Stomach (tissue), 9 donors: ENCODE measurements around the gene IGSF8. TPM values are rescaled to one million over a fixed set of nuclear protein-coding genes. Genes with fewer than 3 reads are reported as not detected.
A peak's percentile ranks its signal among the peaks of the same experiment; 100 is the strongest.

Source experiments
- DNase-seq, 2 donors: peaks; one replicate each; pipeline versions ENCODE4 v3.0.0 to v3.0.0-alpha.2; 2013 to 2019
- H3K27ac ChIP-seq, 5 donors: fragments of 200-600 bp in 4 of 5; sonication (generic) in 4 of 5; one replicate each; pipeline ENCODE4 v1.5.1; 2013 to 2019; ENCODE audit warnings: mild to moderate bottlenecking in 1 of 5, moderate library complexity in 1 of 5
- H3K27me3 ChIP-seq, 3 donors: fragments of 200-600 bp; sonication (generic); one replicate each; pipeline ENCODE4 v1.5.1; 2017 to 2019; ENCODE audit warnings: mixed run types in 1 of 3
- H3K36me3 ChIP-seq, 4 donors: fragments of 200-600 bp; sonication (generic); 1 replicate in 3 of 4; 2 replicates in 1 of 4; pipeline ENCODE4 v1.5.1; 2016 to 2019
- H3K4me1 ChIP-seq, 4 donors: fragments of 200-600 bp; sonication (generic); one replicate each; pipeline ENCODE4 v1.5.1; 2016 to 2019
- H3K4me3 ChIP-seq, 4 donors: fragments of 200-600 bp; sonication (generic) in 3 of 4; one replicate each; pipeline ENCODE4 v1.5.1; 2016 to 2019; ENCODE audit warnings: mild to moderate bottlenecking in 1 of 4
- H3K9me3 ChIP-seq, 4 donors: fragments of 200-600 bp; sonication (generic); one replicate each; pipeline ENCODE4 v1.5.1; 2016 to 2019
- CTCF ChIP-seq, 7 experiments: fragments of 450-650 bp in 4 of 7; fragments of 200-600 bp in 3 of 7; sonication (generic) in 3 of 7; IDR thresholded peaks; one replicate each; pipeline ENCODE4 v1.5.1; 2016 to 2019; ENCODE audit warnings: antibody characterized with exemption in 7 of 7, control low read depth in 2 of 7, mild to moderate bottlenecking in 1 of 7
- EP300 ChIP-seq: sonication (generic); formaldehyde crosslinking; IDR thresholded peaks from one replicate; pipeline ENCODE4 v1.6.1; 2017; ENCODE audit warnings: antibody characterized with exemption
- POLR2A ChIP-seq, 4 donors: fragments of 450-650 bp; IDR thresholded peaks; one replicate each; pipeline ENCODE4 v1.6.1; 2016; ENCODE audit warnings: antibody characterized with exemption in 4 of 4, control low read depth in 2 of 4, mild to moderate bottlenecking in 1 of 4, moderate library complexity in 1 of 4
- POLR2AphosphoS5 ChIP-seq, 3 donors: sonication (generic); formaldehyde crosslinking; IDR thresholded peaks; one replicate each; pipeline ENCODE4 v1.6.1; 2016; ENCODE audit warnings: antibody characterized with exemption in 3 of 3
- WGBS, 5 donors: extraction: QIAGEN DNeasy Blood & Tissue Kit in 3 of 5; methylation state at CpG; one replicate each; pipeline versions ENCODE4 v1.1.5 to v1.1.7; 2013 to 2018; 5-methylcytosine and 5-hydroxymethylcytosine counted together
- intact Hi-C: fragments of 100-400 bp; cut with DNase I; formaldehyde crosslinking; loops from one replicate; pipeline ENCODE4 v1.15.1; 2023; ENCODE audit warnings: low total_unique reads
- polyA plus RNA-seq, 3 donors: library from polyadenylated mRNA; stranded (reverse); fragments of 200-250 nt; gene quantifications; one replicate each; pipeline ENCODE4 v1.2.3, GENCODE V29; 2013
- total RNA-seq, 5 donors: library from RNA; depleted of rRNA; stranded (reverse); fragments of >200 nt; gene quantifications; one replicate each; pipeline versions ENCODE4 v1.1.0 to v1.2.3, GENCODE V29; 2014 to 2016
- donor health status: healthy with polysubstance abuse.
- donor health status: Bipolar disorder and iron deficiency.
- donor health status: healthy.

IGSF8 gene
- total and polyA plus RNA-seq, 8 donors: 4.7 to 65.2 (median 14.8) TPM

- peaks cover 9 to 23% (median 13%) of the 10 kb centered on the region in 4 donors for H3K4me1 ChIP-seq
- intact Hi-C loops: loop anchor here (5.0 kb wide), 1 partner anchor 34 kb away; no protein-coding TSS in a partner anchor
Measured at GRCh38 chr1:160081261-160081936, 17.0 kb downstream of the IGSF8 start, which contains the start of gene KCNJ9. Gene KCNJ9, plus strand, starts transcription at chr1:160081538. Its CDS starts 2,493 bp downstream, at chr1:160084031.

GRCh38 chr1:160080381-160081100, 17.9 kb downstream of the IGSF8 start:
- no peaks in the 10 kb centered on the region for H3K36me3 ChIP-seq
- no peak for DNase-seq
- intact Hi-C loops: loop anchor here (5.0 kb wide), 1 partner anchor 33 kb away; no protein-coding TSS in a partner anchor
- peaks cover 7 to 80% (median 42%) of the 10 kb centered on the region in 3 donors for H3K27me3 ChIP-seq
- peaks cover 9 to 23% (median 12%) of the 10 kb centered on the region in 4 donors for H3K4me1 ChIP-seq
- H3K9me3 ChIP-seq: no peaks in the 10 kb centered on the region
- TF ChIP-seq EP300: no peak
- TF ChIP-seq POLR2AphosphoS5 (IDR thresholded peaks at IDR 0.05): no peak
- no peak for TF ChIP-seq POLR2A (IDR thresholded peaks at IDR 0.05)
- TF ChIP-seq CTCF (IDR thresholded peaks at IDR 0.05): no peak
- H3K27ac ChIP-seq: no peak overlapping the region
- 49 to 57% (median 53%) methylated on average over 6 of the region's 6 CpGs for WGBS, 5 donors
- no peak overlapping the region for H3K4me3 ChIP-seq

More at GRCh38 chr1:160081261-160081936, 17.0 kb downstream of the IGSF8 start, which contains the start of gene KCNJ9:
- peak in 1 of 2 donors; percentile 54 for DNase-seq
- H3K4me3 ChIP-seq: no peak within 1 kb of the TSS
- no peaks in the 10 kb centered on the region for H3K36me3 ChIP-seq
- H3K27me3 ChIP-seq: peaks cover 7 to 74% (median 42%) of the 10 kb centered on the region in 3 donors
- 15 to 23% (median 19%) methylated on average over 7 to 14 of the region's 14 CpGs for WGBS, 5 donors
- no peak within 1 kb of the TSS for H3K27ac ChIP-seq
- TF ChIP-seq POLR2AphosphoS5 (IDR thresholded peaks at IDR 0.05): no peak
- TF ChIP-seq POLR2A (IDR thresholded peaks at IDR 0.05): no peak
- TF ChIP-seq EP300: no peak
- no peak for TF ChIP-seq CTCF (IDR thresholded peaks at IDR 0.05)
- H3K9me3 ChIP-seq: no peaks in the 10 kb centered on the region

- Histone ChIP-seq H3K9me3 (no peaks in the 10 kb centered on the region), H3K27me3 (peaks cover 7 to 75% (median 41%) of the 10 kb centered on the region in 3 donors), H3K4me3 (no peak overlapping the region), H3K4me1 (peaks cover 9 to 22% (median 10%) of the 10 kb centered on the region in 4 donors), H3K36me3 (no peaks in the 10 kb centered on the region), H3K27ac (no peak overlapping the region)
- intact Hi-C loops: no loop called here
- 67 to 72% (median 68%) methylated on average over 4 of the region's 4 CpGs for WGBS, 5 donors
- no peak for TF ChIP-seq EP300
- TF ChIP-seq CTCF (IDR thresholded peaks at IDR 0.05): no peak
- no peak for TF ChIP-seq POLR2A (IDR thresholded peaks at IDR 0.05)
- no peak for TF ChIP-seq POLR2AphosphoS5 (IDR thresholded peaks at IDR 0.05)
- DNase-seq: no peak
Measured at GRCh38 chr1:160079448-160079847, 19.0 kb downstream of the IGSF8 start.

GRCh38 chr1:160078512-160079195, 19.8 kb downstream of the IGSF8 start:
- no peak overlapping the region for H3K27ac ChIP-seq
- DNase-seq: peak; percentile 60 to 62
- WGBS, 5 donors: 13 to 24% (median 17%) methylated on average over 7 to 8 of the region's 8 CpGs
- H3K4me3 ChIP-seq: no peak overlapping the region
- no peaks in the 10 kb centered on the region for H3K36me3 ChIP-seq
- peaks cover 7 to 67% (median 33%) of the 10 kb centered on the region in 3 donors for H3K27me3 ChIP-seq
- H3K4me1 ChIP-seq: peaks cover 2 to 14% (median 2%) of the 10 kb centered on the region in 4 donors
- H3K9me3 ChIP-seq: no peaks in the 10 kb centered on the region
- intact Hi-C loops: no loop called here
- TF ChIP-seq POLR2AphosphoS5 (IDR thresholded peaks at IDR 0.05) (no peak), CTCF (IDR thresholded peaks at IDR 0.05) (peak in 5 of 7 experiments; percentile 27 to 71 (median 56))
